OCI-LY7 (cell line): ENCODE results near the gene RRAGC.

Experiments
- CTCF ChIP-seq: fragments of 200-600 bp; sonication (generic); conservative IDR thresholded peaks from 2 replicates; pipeline ENCODE4 v1.5.1; 2014; ENCODE audit warnings: mild to moderate bottlenecking, antibody characterized with exemption, low read length, moderate library complexity, mixed read lengths
- EZH2phosphoT487 ChIP-seq: fragments of 200-600 bp; sonication (generic); IDR thresholded peaks from 2 replicates; pipeline ENCODE4 v1.6.1; 2018; ENCODE audit warnings: low read depth, borderline replicate concordance, mild to moderate bottlenecking, mixed run types, antibody characterized with exemption, low read length, moderate library complexity, mixed read lengths

- TF ChIP-seq CTCF (no peak; the same call in 1 of the 2 replicates), EZH2phosphoT487 (no peak)
Measured at GRCh38 chr1:38873027-38873969, 13.7 kb upstream of the RRAGC start, which contains the start of gene MYCBP.
